ENCODE data around the gene RAB3IL1.

GRCh38 chr11:61899146-61899841 is 18.1 kb downstream of the RAB3IL1 start:
- TF ChIP-seq POLR2A (IDR thresholded peaks at IDR 0.05): no peak
- TF ChIP-seq CTCF (IDR thresholded peaks at IDR 0.05): peak; percentile 99 to 100 (median 99)
- peak; percentile 53 to 72 (median 72) for TF ChIP-seq POLR2AphosphoS5 (IDR thresholded peaks at IDR 0.05)

All from breast epithelium (tissue), 3 donors.